Activated CD4-positive, alpha-beta T cell treated with anti-CD3 and anti-CD28 coated beads, Interleukin-2, amount 50 U/mL, for 24 hours (primary cell): ENCODE data around the gene CHGA.

ENCODE experiments used
- DNase-seq, 2 donors: peaks; one replicate each; pipeline ENCODE4 v3.0.0-alpha.2; 2020; ENCODE audit warnings: low read depth in 1 of 2, low spot score in 1 of 2

Gene CHGA

GRCh38 chr14:92929689-92930608 is 7.0 kb downstream of the CHGA start:
- DNase-seq: no peak

GRCh38 chr14:92930737-92931602 is 8.0 kb downstream of the CHGA start:
- DNase-seq: no peak

GRCh38 chr14:92931681-92932447 is 8.9 kb downstream of the CHGA start:
- DNase-seq: no peak

- no peak for DNase-seq
Measured at GRCh38 chr14:92932448-92933395, 9.8 kb downstream of the CHGA start.

GRCh38 chr14:92933481-92933880 is 10.5 kb downstream of the CHGA start:
- no peak for DNase-seq

- DNase-seq: no peak
Measured at GRCh38 chr14:92934196-92935085, 11.5 kb downstream of the CHGA start.

- DNase-seq: no peak
Measured at GRCh38 chr14:92935446-92935845, 12.5 kb downstream of the CHGA start.

- DNase-seq: no peak
Measured at GRCh38 chr14:92936085-92936484, 13.1 kb downstream of the CHGA start.

- no peak for DNase-seq
Measured at GRCh38 chr14:92937051-92937937, 14.3 kb downstream of the CHGA start.

- no peak for DNase-seq
Measured at GRCh38 chr14:92938235-92938875, 15.4 kb downstream of the CHGA start.

- no peak for DNase-seq
Measured at GRCh38 chr14:92938890-92939671, 16.1 kb downstream of the CHGA start.

GRCh38 chr14:92939699-92940098 is 16.7 kb downstream of the CHGA start:
- DNase-seq: no peak

GRCh38 chr14:92940543-92940942 is 17.6 kb downstream of the CHGA start:
- DNase-seq: no peak

- no peak for DNase-seq
Measured at GRCh38 chr14:92941531-92941930, 18.6 kb downstream of the CHGA start.

- no peak for DNase-seq
Measured at GRCh38 chr14:92942136-92942535, 19.2 kb downstream of the CHGA start.

GRCh38 chr14:92942576-92942975 is 19.6 kb downstream of the CHGA start:
- DNase-seq: no peak
